SJCRH30 (cell line): ENCODE measurements around the gene EMC6. TPM values are rescaled to one million over a fixed set of nuclear protein-coding genes. Genes with fewer than 3 reads are reported as not detected.

ENCODE experiments used
- DNase-seq, 2 experiments: peaks; one replicate each; pipeline ENCODE4 v3.0.0-alpha.2; 2015 to 2020
- H3K27ac ChIP-seq: fragments of 250-450 bp; sonication (Bioruptor Pico); 2 replicates; pipeline ENCODE4 v1.5.1; 2020; ENCODE audit warnings: mild to moderate bottlenecking, moderate library complexity
- H3K27me3 ChIP-seq: fragments of 250-450 bp; sonication (Bioruptor Pico); 2 replicates; pipeline ENCODE4 v1.5.1; 2020; ENCODE audit warnings: mild to moderate bottlenecking, moderate library complexity
- H3K36me3 ChIP-seq: fragments of 250-450 bp; sonication (Bioruptor Pico); 2 replicates; pipeline ENCODE4 v1.5.1; 2020; ENCODE audit warnings: mild to moderate bottlenecking, moderate library complexity
- H3K4me1 ChIP-seq: fragments of 250-450 bp; sonication (Bioruptor Pico); 2 replicates; pipeline ENCODE4 v1.5.1; 2020; ENCODE audit warnings: mild to moderate bottlenecking, moderate library complexity
- H3K4me3 ChIP-seq: fragments of 250-450 bp; sonication (Bioruptor Pico); 2 replicates; pipeline ENCODE4 v1.5.1; 2020; ENCODE audit warnings: mild to moderate bottlenecking, moderate library complexity
- H3K9me3 ChIP-seq: fragments of 250-450 bp; sonication (Bioruptor Pico); replicated peaks from 2 replicates; pipeline ENCODE4 v1.5.1; 2020; ENCODE audit warnings: mild to moderate bottlenecking, moderate library complexity
- total RNA-seq: library from RNA; depleted of rRNA; stranded (reverse); fragments of >200 nt; shearing (Covaris generic); gene quantifications from 2 replicates; pipeline ENCODE4 v1.2.3, GENCODE V29; 2014; rRNA removed

The EMC6 gene
- 25.3 and 27.9 TPM in 2 replicates for total RNA-seq

- H3K4me3 ChIP-seq, result peak within 1 kb of the TSS; percentile 83
- no peaks in the 10 kb centered on the region for H3K9me3 ChIP-seq
- peak; percentile 95 to 96 for DNase-seq
- H3K4me1 ChIP-seq, result no peaks in the 10 kb centered on the region
- no peaks in the 10 kb centered on the region for H3K36me3 ChIP-seq
- no peaks in the 10 kb centered on the region for H3K27me3 ChIP-seq
- H3K27ac ChIP-seq, result peak within 1 kb of the TSS; percentile 82
Measured at GRCh38 chr17:3668279-3669084, at the start of gene EMC6, which contains the start of gene TAX1BP3. TSS of gene EMC6 (plus strand) at chr17:3668812. CDS start at chr17:3669147, 335 bp downstream. TSS of gene TAX1BP3 (minus strand) at chr17:3668578. CDS start at chr17:3668526, 52 bp downstream.

DNA sequence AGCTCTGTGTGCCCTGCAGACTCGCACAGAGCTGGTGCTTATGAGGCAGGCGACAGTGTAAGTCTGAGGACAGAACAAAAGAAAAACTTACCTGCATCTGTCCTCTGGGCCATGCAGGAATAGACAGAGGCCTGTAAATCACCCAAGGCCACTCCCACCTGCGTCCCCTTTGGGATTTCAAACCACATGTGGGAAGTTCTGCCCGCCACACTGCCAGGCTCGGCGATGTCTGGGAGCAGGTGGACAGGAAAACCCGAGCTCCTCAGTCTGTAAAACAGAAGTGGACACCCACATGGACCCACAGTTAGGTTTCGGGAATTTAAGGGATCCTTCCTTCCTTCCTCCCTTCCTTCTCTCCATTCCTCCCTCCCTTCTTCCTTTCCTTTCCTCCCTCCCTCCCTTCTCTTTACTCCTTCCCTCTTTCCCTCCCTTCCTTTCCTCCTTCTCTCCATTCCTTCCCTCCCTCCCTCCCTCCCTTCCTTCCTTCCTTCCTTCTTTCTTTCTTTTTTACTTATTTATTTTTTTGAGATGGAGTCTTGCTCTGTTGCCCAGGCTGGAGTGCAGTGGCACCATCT is 47.4 kb upstream of the EMC6 start:
- Histone ChIP-seq H3K4me3 (no peak overlapping the region), H3K27me3 (no peaks in the 10 kb centered on the region), H3K4me1 (no peaks in the 10 kb centered on the region), H3K36me3 (peaks cover 26% of the 10 kb centered on the region; the same call in 1 of the 2 replicates), H3K9me3 (no peaks in the 10 kb centered on the region), H3K27ac (no peak overlapping the region)
- DNase-seq, result peak; percentile 60 to 66

GRCh38 chr17:3622977-3623594 is 45.5 kb upstream of the EMC6 start:
- Histone ChIP-seq H3K27me3 (no peaks in the 10 kb centered on the region), H3K27ac (no peak overlapping the region), H3K4me1 (no peaks in the 10 kb centered on the region), H3K4me3 (no peak overlapping the region), H3K36me3 (peaks cover 18% of the 10 kb centered on the region; the same call in 1 of the 2 replicates), H3K9me3 (no peaks in the 10 kb centered on the region)
- no peak for DNase-seq

GRCh38 chr17:3626831-3627768 is 41.5 kb upstream of the EMC6 start:
- no peaks in the 10 kb centered on the region for H3K4me1 ChIP-seq
- no peak overlapping the region for H3K4me3 ChIP-seq
- H3K36me3 ChIP-seq, result peaks cover 16% of the 10 kb centered on the region
- DNase-seq, result no peak
- no peak overlapping the region for H3K27ac ChIP-seq
- no peaks in the 10 kb centered on the region for H3K9me3 ChIP-seq
- H3K27me3 ChIP-seq, result no peaks in the 10 kb centered on the region

DNA sequence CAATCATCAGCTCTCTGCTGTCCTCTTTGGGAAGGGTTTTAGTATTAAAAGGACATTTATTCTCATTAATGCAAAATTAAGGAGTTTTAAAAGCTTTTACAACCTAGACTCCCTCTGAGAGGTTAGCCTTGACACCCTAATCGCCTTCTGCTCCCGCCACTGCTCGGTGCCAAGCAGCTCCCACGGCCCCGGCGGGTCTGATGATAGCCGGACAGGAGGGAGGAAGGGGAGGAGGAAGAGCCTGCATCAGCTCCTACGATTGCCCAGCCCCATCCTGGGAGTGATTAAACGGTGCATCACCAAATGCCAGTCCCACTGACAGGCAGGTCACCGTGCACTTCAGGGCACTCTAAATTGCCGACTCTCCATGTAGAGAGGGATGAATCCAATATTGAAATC is 40.8 kb upstream of the EMC6 start:
- Histone ChIP-seq H3K27me3 (no peaks in the 10 kb centered on the region), H3K36me3 (peaks cover 16% of the 10 kb centered on the region), H3K9me3 (no peaks in the 10 kb centered on the region), H3K27ac (no peak overlapping the region), H3K4me1 (no peaks in the 10 kb centered on the region), H3K4me3 (no peak overlapping the region)
- DNase-seq, result no peak

DNA sequence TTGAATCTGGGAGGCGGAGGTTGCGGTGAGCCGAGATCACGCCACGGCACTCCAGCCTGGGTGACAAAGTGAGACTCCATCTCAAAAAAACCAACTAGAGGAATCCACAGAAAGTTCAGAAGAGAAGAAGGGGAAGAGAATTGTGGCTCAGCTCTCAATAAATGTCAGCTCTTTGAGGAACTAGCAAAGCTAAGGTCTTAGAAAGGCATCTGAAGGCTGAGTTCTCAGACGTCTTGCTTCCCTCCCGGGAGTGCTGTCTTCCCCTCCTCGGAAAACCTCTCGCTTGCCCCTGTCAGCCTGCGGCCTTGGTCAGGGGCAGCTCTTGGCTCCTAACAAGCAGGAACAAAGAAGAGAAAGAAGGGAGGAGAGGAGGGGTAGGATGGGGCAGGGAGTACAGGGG is 37.8 kb upstream of the EMC6 start:
- H3K4me1 ChIP-seq, result no peaks in the 10 kb centered on the region; the same call in 1 of the 2 replicates
- no peak for DNase-seq
- no peak overlapping the region for H3K27ac ChIP-seq
- H3K27me3 ChIP-seq, result no peaks in the 10 kb centered on the region
- H3K9me3 ChIP-seq, result no peaks in the 10 kb centered on the region
- no peak overlapping the region for H3K4me3 ChIP-seq
- H3K36me3 ChIP-seq, result peaks cover 7% of the 10 kb centered on the region

- Histone ChIP-seq H3K36me3 (peaks cover 7% of the 10 kb centered on the region), H3K4me1 (no peaks in the 10 kb centered on the region; the same call in 1 of the 2 replicates), H3K9me3 (no peaks in the 10 kb centered on the region), H3K4me3 (no peak overlapping the region), H3K27me3 (no peaks in the 10 kb centered on the region), H3K27ac (no peak overlapping the region)
- no peak for DNase-seq
Measured at GRCh38 chr17:3632287-3632686, 36.3 kb upstream of the EMC6 start.

DNA sequence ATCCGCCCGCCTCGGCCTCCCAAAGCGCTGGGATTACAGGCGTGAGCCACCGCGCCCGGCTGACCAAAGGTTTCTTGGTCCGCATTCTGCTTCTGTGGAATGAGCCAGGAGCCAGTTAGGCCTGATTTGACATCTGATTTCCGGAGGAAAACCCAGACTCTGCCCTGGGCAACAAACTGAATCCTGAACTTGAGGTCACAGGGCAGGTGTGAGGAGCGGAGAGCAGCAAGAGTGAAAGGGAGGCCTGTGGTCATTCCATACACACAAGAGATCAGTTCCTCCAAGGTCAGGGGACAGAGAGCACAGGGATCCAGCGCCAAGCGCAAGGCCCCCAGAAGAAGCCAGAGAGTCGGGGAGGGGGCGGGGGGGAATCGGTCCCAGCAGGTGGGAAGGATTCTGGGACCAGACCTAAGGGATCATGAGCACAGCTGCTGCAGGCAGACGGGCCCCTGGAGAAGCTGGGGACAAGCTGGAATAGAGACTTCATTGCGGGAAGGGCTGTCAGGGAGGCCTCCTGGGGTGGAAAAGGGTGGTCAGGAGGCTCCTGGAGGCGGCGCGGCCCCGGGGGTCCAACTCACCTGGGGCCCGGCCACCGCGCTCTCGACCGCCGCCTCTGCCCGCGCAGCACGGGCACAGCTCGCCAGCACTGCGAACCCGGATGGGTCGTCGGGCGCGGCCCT is 33.0 kb upstream of the EMC6 start:
- Histone ChIP-seq H3K27me3 (no peaks in the 10 kb centered on the region), H3K4me1 (no peaks in the 10 kb centered on the region; the same call in 1 of the 2 replicates), H3K36me3 (no peaks in the 10 kb centered on the region), H3K9me3 (no peaks in the 10 kb centered on the region), H3K4me3 (peak overlapping the region; percentile 80), H3K27ac (peak overlapping the region; percentile 94)
- DNase-seq, result peak; percentile 29 to 50

DNA sequence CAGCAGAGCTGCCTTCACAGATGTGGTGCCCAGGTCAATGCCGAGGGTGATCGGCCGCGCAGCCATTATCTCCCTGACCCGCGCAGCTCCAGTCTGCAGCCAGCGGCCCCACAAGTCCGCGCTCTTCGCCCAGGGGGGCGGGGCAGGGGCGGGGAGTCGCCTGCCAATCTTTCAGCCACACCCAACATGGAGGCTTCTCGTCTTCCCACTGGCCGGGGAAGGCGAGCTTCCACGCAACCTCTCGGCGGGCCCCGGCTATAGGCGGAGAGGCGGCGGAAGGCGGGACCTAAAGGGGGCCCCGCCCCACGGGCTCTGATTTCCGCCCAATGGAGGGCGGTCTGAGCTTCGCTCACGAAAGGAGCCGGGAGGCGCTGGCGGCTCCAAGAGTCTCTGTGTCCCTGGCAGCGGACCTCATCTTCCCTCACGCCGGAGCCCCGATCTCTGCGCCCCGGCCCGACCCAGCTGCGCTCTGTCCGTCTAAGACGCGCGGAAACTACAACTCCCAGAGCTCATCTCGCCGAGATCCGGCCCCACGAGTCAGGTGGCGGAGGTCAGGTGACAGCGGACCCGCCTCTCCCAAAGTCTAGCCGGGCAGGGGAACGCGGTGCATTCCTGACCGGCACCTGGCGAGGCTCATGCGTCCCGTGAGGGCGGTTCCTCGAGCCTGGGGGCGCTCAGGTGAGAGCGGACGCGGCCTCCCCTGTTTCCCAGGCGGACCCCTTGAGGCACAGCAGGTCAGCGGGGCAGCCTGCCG is 32.3 kb upstream of the EMC6 start, which contains the start of the genes CTNS and SHPK:
TSS of gene CTNS (plus strand) at position 607 of the 754 bp plus-strand sequence. CDS start 3,447 bp downstream, outside the sequence.
TSS of gene SHPK (minus strand) at position 97 of the 754 bp plus-strand sequence. CDS start at position 66, 31 bp downstream.
- H3K4me3 ChIP-seq, result peak within 1 kb of the TSS; percentile 80
- DNase-seq, result peak; percentile 94
- no peaks in the 10 kb centered on the region for H3K27me3 ChIP-seq
- H3K4me1 ChIP-seq, result no peaks in the 10 kb centered on the region; the same call in 1 of the 2 replicates
- H3K36me3 ChIP-seq, result no peaks in the 10 kb centered on the region
- peak within 1 kb of the TSS; percentile 94 for H3K27ac ChIP-seq
- no peaks in the 10 kb centered on the region for H3K9me3 ChIP-seq

GRCh38 chr17:3636908-3637373 is 31.7 kb upstream of the EMC6 start:
- no peak for DNase-seq
- H3K9me3 ChIP-seq, result no peaks in the 10 kb centered on the region
- no peaks in the 10 kb centered on the region for H3K36me3 ChIP-seq
- no peaks in the 10 kb centered on the region for H3K27me3 ChIP-seq
- peak overlapping the region; percentile 80 for H3K4me3 ChIP-seq
- no peaks in the 10 kb centered on the region; the same call in 1 of the 2 replicates for H3K4me1 ChIP-seq
- H3K27ac ChIP-seq, result peak overlapping the region; percentile 94

- DNase-seq, result no peak
- Histone ChIP-seq H3K4me1 (no peaks in the 10 kb centered on the region), H3K4me3 (no peak overlapping the region), H3K27me3 (no peaks in the 10 kb centered on the region), H3K9me3 (no peaks in the 10 kb centered on the region), H3K36me3 (no peaks in the 10 kb centered on the region), H3K27ac (no peak overlapping the region)
Measured at GRCh38 chr17:3639981-3640596, 28.5 kb upstream of the EMC6 start.

- Histone ChIP-seq H3K27ac (no peak overlapping the region), H3K36me3 (no peaks in the 10 kb centered on the region), H3K4me1 (no peaks in the 10 kb centered on the region), H3K27me3 (no peaks in the 10 kb centered on the region), H3K4me3 (no peak overlapping the region), H3K9me3 (no peaks in the 10 kb centered on the region)
- no peak for DNase-seq
Measured at GRCh38 chr17:3641014-3641413, 27.6 kb upstream of the EMC6 start.
